A549 (cell line): ENCODE results near the gene DCAF8.

ENCODE experiments used
- CEBPB ChIP-seq, 2 experiments: fragments of >200 bp in 1 of 2; sonication (Bioruptor Twin) in 1 of 2; formaldehyde crosslinking in 1 of 2; IDR thresholded peaks; 2 replicates each; pipeline ENCODE4 v1.6.1; 2012 to 2016
- NR3C1 ChIP-seq: fragments of >200 bp; sonication (Bioruptor Twin); formaldehyde crosslinking; IDR thresholded peaks from 3 replicates; pipeline ENCODE4 v1.6.1; 2017
- POLR2A ChIP-seq: IDR thresholded peaks from 2 replicates; pipeline ENCODE4 v1.6.1; 2012; ENCODE audit warnings: mild to moderate bottlenecking, low read length
- RAD21 ChIP-seq, 2 experiments: fragments of >200 bp in 1 of 2; sonication (Bioruptor Twin) in 1 of 2; formaldehyde crosslinking in 1 of 2; IDR thresholded peaks in 1 of 2; conservative IDR thresholded peaks in 1 of 2; 2 replicates in 1 of 2; 3 replicates in 1 of 2; pipeline ENCODE4 v1.6.1; 2012 to 2018; ENCODE audit warnings: inconsistent platforms in 1 of 2
- ZNF302 ChIP-seq: fragments of 250-450 bp; sonication (Bioruptor Pico); IDR thresholded peaks from 2 replicates; pipeline ENCODE4 v1.9.0; 2021; ENCODE audit warnings: inconsistent platforms, mild to moderate bottlenecking, moderate library complexity
- TF ChIP-seq, protein P1 (sequence below): fragments of >200 bp; sonication (Bioruptor Twin); formaldehyde crosslinking; IDR thresholded peaks from 3 replicates; pipeline ENCODE4 v1.5.1; 2016
- TF ChIP-seq, protein P2 (sequence below): IDR thresholded peaks from 2 replicates; pipeline ENCODE4 v1.6.1; 2012
- TF ChIP-seq, protein P3 (sequence below): IDR thresholded peaks from 2 replicates; pipeline ENCODE4 v1.6.1; 2012

- TF ChIP-seq, protein P1, sequence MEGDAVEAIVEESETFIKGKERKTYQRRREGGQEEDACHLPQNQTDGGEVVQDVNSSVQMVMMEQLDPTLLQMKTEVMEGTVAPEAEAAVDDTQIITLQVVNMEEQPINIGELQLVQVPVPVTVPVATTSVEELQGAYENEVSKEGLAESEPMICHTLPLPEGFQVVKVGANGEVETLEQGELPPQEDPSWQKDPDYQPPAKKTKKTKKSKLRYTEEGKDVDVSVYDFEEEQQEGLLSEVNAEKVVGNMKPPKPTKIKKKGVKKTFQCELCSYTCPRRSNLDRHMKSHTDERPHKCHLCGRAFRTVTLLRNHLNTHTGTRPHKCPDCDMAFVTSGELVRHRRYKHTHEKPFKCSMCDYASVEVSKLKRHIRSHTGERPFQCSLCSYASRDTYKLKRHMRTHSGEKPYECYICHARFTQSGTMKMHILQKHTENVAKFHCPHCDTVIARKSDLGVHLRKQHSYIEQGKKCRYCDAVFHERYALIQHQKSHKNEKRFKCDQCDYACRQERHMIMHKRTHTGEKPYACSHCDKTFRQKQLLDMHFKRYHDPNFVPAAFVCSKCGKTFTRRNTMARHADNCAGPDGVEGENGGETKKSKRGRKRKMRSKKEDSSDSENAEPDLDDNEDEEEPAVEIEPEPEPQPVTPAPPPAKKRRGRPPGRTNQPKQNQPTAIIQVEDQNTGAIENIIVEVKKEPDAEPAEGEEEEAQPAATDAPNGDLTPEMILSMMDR = no peak
- TF ChIP-seq ZNF302 (CRISPR knock-in tag) = no peak
- TF ChIP-seq RAD21 (conservative IDR thresholded peaks at IDR 0.05 in 1 of 2, IDR thresholded peaks at IDR 0.05 in 1 of 2) = no peak
- TF ChIP-seq, protein P2, sequence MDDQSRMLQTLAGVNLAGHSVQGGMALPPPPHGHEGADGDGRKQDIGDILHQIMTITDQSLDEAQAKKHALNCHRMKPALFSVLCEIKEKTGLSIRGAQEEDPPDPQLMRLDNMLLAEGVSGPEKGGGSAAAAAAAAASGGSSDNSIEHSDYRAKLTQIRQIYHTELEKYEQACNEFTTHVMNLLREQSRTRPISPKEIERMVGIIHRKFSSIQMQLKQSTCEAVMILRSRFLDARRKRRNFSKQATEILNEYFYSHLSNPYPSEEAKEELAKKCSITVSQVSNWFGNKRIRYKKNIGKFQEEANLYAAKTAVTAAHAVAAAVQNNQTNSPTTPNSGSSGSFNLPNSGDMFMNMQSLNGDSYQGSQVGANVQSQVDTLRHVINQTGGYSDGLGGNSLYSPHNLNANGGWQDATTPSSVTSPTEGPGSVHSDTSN = no peak
- TF ChIP-seq CEBPB (IDR thresholded peaks at IDR 0.05) = no peak
- TF ChIP-seq NR3C1 = no peak
- TF ChIP-seq, protein P3, sequence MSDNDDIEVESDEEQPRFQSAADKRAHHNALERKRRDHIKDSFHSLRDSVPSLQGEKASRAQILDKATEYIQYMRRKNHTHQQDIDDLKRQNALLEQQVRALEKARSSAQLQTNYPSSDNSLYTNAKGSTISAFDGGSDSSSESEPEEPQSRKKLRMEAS = no peak
- TF ChIP-seq POLR2A = no peak
These were observed 53.6 kb downstream of the DCAF8 start for GRCh38 chr1:160208557-160209320.
